Subcutaneous adipose tissue (tissue), 4 donors: Measurements from ENCODE around the gene LUC7L3. TPM values are rescaled to one million over a fixed set of nuclear protein-coding genes. Genes with fewer than 3 reads are reported as not detected.

Experiments used
- CTCF ChIP-seq: fragments of 450-650 bp; IDR thresholded peaks from one replicate; pipeline ENCODE4 v1.5.1; 2016; ENCODE audit warnings: low read depth, mild to moderate bottlenecking, control low read depth, antibody characterized with exemption, moderate library complexity
- total RNA-seq, 4 donors: library from RNA; depleted of rRNA; stranded (reverse); fragments of >200 nt; gene quantifications; one replicate each; pipeline ENCODE4 v1.1.0, GENCODE V29; 2016

Gene LUC7L3
- total RNA-seq, 4 donors from 2014 or later: 79.9 to 101 (median 82.2) TPM

- no peak for TF ChIP-seq CTCF
Measured at GRCh38 chr17:50794361-50794760, 75.0 kb downstream of the LUC7L3 start.

- TF ChIP-seq CTCF: no peak
Measured at GRCh38 chr17:50797135-50797810, 77.9 kb downstream of the LUC7L3 start.

GRCh38 chr17:50798424-50799288, 79.3 kb downstream of the LUC7L3 start:
- TF ChIP-seq CTCF: no peak

- TF ChIP-seq CTCF: no peak
Measured at GRCh38 chr17:50799582-50799981, 80.2 kb downstream of the LUC7L3 start.

- TF ChIP-seq CTCF: no peak
Measured at GRCh38 chr17:50800196-50800700, 80.8 kb downstream of the LUC7L3 start.

GRCh38 chr17:50802609-50803571, 83.5 kb downstream of the LUC7L3 start:
- no peak for TF ChIP-seq CTCF
